ENCODE measurements around the gene SYNGR4. TPM values are rescaled to one million over a fixed set of nuclear protein-coding genes. Genes with fewer than 3 reads are reported as not detected.

Gene SYNGR4
- total RNA-seq, 1 experiment from 2014 or later = 0.49 TPM

GRCh38 chr19:48361912-48362311, 2.3 kb upstream of the SYNGR4 start:
- TF ChIP-seq POLR2AphosphoS5 (IDR thresholded peaks at IDR 0.05; ENCODE audit: low read depth, low read length) (no peak), POLR2A (IDR thresholded peaks at IDR 0.05; ENCODE audit: borderline replicate concordance, extremely low read depth, insufficient read depth, insufficient read length) (no peak), ZFX (IDR thresholded peaks at IDR 0.05) (no peak), SRF (IDR thresholded peaks at IDR 0.05; ENCODE audit: low read depth) (no peak), ATF3 (IDR thresholded peaks at IDR 0.05) (no peak), ELF1 (IDR thresholded peaks at IDR 0.05; ENCODE audit: borderline replicate concordance, low read depth) (no peak), RAD21 (IDR thresholded peaks at IDR 0.05; ENCODE audit: low read depth) (no peak), EZH2 (IDR thresholded peaks at IDR 0.05) (no peak), SP1 (IDR thresholded peaks at IDR 0.05; ENCODE audit: low read depth) (no peak), JUND (IDR thresholded peaks at IDR 0.05) (no peak), TCF7L2 (IDR thresholded peaks at IDR 0.05; ENCODE audit: borderline replicate concordance, extremely low read depth, insufficient read depth, insufficient read length) (no peak), FOSL1 (IDR thresholded peaks at IDR 0.05; ENCODE audit: low read depth) (no peak), YY1 (IDR thresholded peaks at IDR 0.05; ENCODE audit: extremely low read depth, insufficient replicate concordance, low read depth, low read length) (no peak), EZH2phosphoT487 (IDR thresholded peaks at IDR 0.05; ENCODE audit: borderline replicate concordance) (no peak), ZNF274 (IDR thresholded peaks at IDR 0.05; ENCODE audit: low read depth, low read length) (no peak), CTCF (IDR thresholded peaks at IDR 0.05 in 2 of 3, conservative IDR thresholded peaks at IDR 0.05 in 1 of 3; ENCODE audit: borderline replicate concordance in 1 of 3, insufficient read depth in 1 of 3, low read depth in 2 of 3, low read length in 2 of 3) (no peak), EGR1 (IDR thresholded peaks at IDR 0.05; ENCODE audit: low read depth) (no peak), SIN3A (IDR thresholded peaks at IDR 0.05; ENCODE audit: low read depth) (no peak), CBX3 (IDR thresholded peaks at IDR 0.05; ENCODE audit: low read depth) (no peak)
- no peak for ATAC-seq

More at GRCh38 chr19:48361912-48362311, 2.3 kb upstream of the SYNGR4 start:
- no peak for DNase-seq (ENCODE audit: low read depth, low spot score)
- BruUV-seq (replicated peaks) = no TSS peak
- Histone ChIP-seq H3K36me3 (ENCODE audit: control insufficient read depth in 1 of 2, insufficient read depth in 2 of 2, low read length in 2 of 2) (no peaks in the 10 kb centered on the region), H3K9me2 (ENCODE audit: insufficient read depth) (no peaks in the 10 kb centered on the region), H2AFZ (ENCODE audit: low read depth, low read length, poor library complexity, severe bottlenecking) (no peak overlapping the region), H3K79me2 (ENCODE audit: insufficient read depth, low read length) (no peaks in the 10 kb centered on the region), H3K27me3 (ENCODE audit: insufficient read depth, low read length) (no peaks in the 10 kb centered on the region), H3K9me3 (ENCODE audit: control insufficient read depth in 1 of 2, insufficient read depth in 1 of 2, low read depth in 1 of 2, low read length in 2 of 2) (no peaks in the 10 kb centered on the region), H3K4me3 (replicated peaks in 1 of 2; ENCODE audit: low read depth in 1 of 2, low read length in 2 of 2) (no peak overlapping the region), H4K20me1 (ENCODE audit: insufficient read depth) (no peaks in the 10 kb centered on the region), H3K27ac (ENCODE audit: low read depth, low read length) (no peak overlapping the region), H3K4me1 (ENCODE audit: control insufficient read depth in 1 of 2, insufficient read depth in 2 of 2, low read length in 2 of 2) (peaks cover 8 to 33% of the 10 kb centered on the region in 2 experiments), H3K4me2 (ENCODE audit: low read length) (no peak overlapping the region), H3K9ac (ENCODE audit: low read length) (no peak overlapping the region)
- ChIA-PET RAD21 (ENCODE audit: low non-redundant PET in 1 of 2, low total read pairs in 2 of 2, uncharacterized antibody in 2 of 2, unreplicated experiment in 2 of 2) (no interaction called here), POLR2A (interaction anchor here (2.3 kb wide), 1 partner anchor 29 kb away, joined by 16 read pairs; no protein-coding TSS in a partner anchor), CTCF (interaction anchor here (2.5 kb wide), 1 partner anchor 28 kb away, joined by 24 read pairs; no protein-coding TSS in a partner anchor)
- intact Hi-C loops (cut with micrococcal nuclease) = loop anchor here (5.0 kb wide), 1 partner anchor 35 kb away; no protein-coding TSS in a partner anchor
